ENCODE data around the gene EMCN.
"Not testable (repeated sequence)": the region's sequence is repeated elsewhere in the genome, so short reads cannot be mapped to it uniquely, and the experiment has no call there.

Gene EMCN

GRCh38 chr4:100517864-100518341 lies at the start of gene EMCN:
TSS of gene EMCN (minus strand) at chr4:100518022. CDS start at chr4:100517914, 108 bp downstream.
- DNase-seq (ENCODE audit: low read depth) = no peak

GRCh38 chr4:100566396-100566795 lies 48.6 kb upstream of the EMCN start:
- no peak for DNase-seq (ENCODE audit: low read depth)

- no peak for DNase-seq (ENCODE audit: low read depth)
These were observed 39.5 kb upstream of the EMCN start for GRCh38 chr4:100557306-100557705.

GRCh38 chr4:100555611-100556337 lies 38.0 kb upstream of the EMCN start:
- peak; percentile 8 for DNase-seq (ENCODE audit: low read depth)

- DNase-seq (ENCODE audit: low read depth) = no peak
These were observed 30.4 kb upstream of the EMCN start for GRCh38 chr4:100548200-100548560.

- no peak for DNase-seq (ENCODE audit: low read depth)
These were observed 29.8 kb upstream of the EMCN start for GRCh38 chr4:100547541-100548199.

GRCh38 chr4:100545427-100545826 lies 27.6 kb upstream of the EMCN start:
- DNase-seq (ENCODE audit: low read depth) = no peak

GRCh38 chr4:100540131-100540530 lies 22.3 kb upstream of the EMCN start:
- DNase-seq (ENCODE audit: low read depth) = no peak

- no peak for DNase-seq (ENCODE audit: low read depth)
These were observed 21.9 kb upstream of the EMCN start for GRCh38 chr4:100539706-100540105.

GRCh38 chr4:100533741-100534140 lies 15.9 kb upstream of the EMCN start:
- no peak for DNase-seq (ENCODE audit: low read depth)

- not testable (repeated sequence) for DNase-seq (ENCODE audit: low read depth)
These were observed 12.3 kb upstream of the EMCN start for GRCh38 chr4:100530161-100530560.

GRCh38 chr4:100525686-100526085 lies 7.9 kb upstream of the EMCN start:
- no peak for DNase-seq (ENCODE audit: low read depth)

- DNase-seq (ENCODE audit: low read depth) = no peak
These were observed 1.4 kb upstream of the EMCN start for GRCh38 chr4:100519205-100519604.

GRCh38 chr4:100516225-100516624 lies 1.6 kb downstream of the EMCN start:
- no peak for DNase-seq (ENCODE audit: low read depth)

- DNase-seq (ENCODE audit: low read depth) = no peak
These were observed 5.9 kb downstream of the EMCN start for GRCh38 chr4:100511896-100512295.

GRCh38 chr4:100510551-100510950 lies 7.3 kb downstream of the EMCN start:
- peak; percentile 74 for DNase-seq (ENCODE audit: low read depth)

- DNase-seq (ENCODE audit: low read depth) = no peak
These were observed 8.4 kb downstream of the EMCN start for GRCh38 chr4:100509386-100509785.

- no peak for DNase-seq (ENCODE audit: low read depth)
These were observed 9.1 kb downstream of the EMCN start for GRCh38 chr4:100508691-100509090.

GRCh38 chr4:100504086-100504874 lies 13.5 kb downstream of the EMCN start:
- no peak for DNase-seq (ENCODE audit: low read depth)

GRCh38 chr4:100497791-100498190 lies 20.0 kb downstream of the EMCN start:
- no peak for DNase-seq (ENCODE audit: low read depth)

- DNase-seq (ENCODE audit: low read depth) = no peak
These were observed 22.7 kb downstream of the EMCN start for GRCh38 chr4:100495074-100495473.

- DNase-seq (ENCODE audit: low read depth) = peak; percentile 22
These were observed 23.7 kb downstream of the EMCN start for GRCh38 chr4:100494166-100494565.

- peak; percentile 9 for DNase-seq (ENCODE audit: low read depth)
These were observed 24.1 kb downstream of the EMCN start for GRCh38 chr4:100493756-100494155.

All from GM04504 (cell line).